CD4-positive, alpha-beta T cell treated with Interleukin-1 beta for 1 hour (primary cell): ENCODE data around the gene CACFD1.

ENCODE experiments used
- DNase-seq, 2 donors: peaks; one replicate each; pipeline ENCODE4 v3.0.0-alpha.2; 2020 to 2022

Gene CACFD1

DNA sequence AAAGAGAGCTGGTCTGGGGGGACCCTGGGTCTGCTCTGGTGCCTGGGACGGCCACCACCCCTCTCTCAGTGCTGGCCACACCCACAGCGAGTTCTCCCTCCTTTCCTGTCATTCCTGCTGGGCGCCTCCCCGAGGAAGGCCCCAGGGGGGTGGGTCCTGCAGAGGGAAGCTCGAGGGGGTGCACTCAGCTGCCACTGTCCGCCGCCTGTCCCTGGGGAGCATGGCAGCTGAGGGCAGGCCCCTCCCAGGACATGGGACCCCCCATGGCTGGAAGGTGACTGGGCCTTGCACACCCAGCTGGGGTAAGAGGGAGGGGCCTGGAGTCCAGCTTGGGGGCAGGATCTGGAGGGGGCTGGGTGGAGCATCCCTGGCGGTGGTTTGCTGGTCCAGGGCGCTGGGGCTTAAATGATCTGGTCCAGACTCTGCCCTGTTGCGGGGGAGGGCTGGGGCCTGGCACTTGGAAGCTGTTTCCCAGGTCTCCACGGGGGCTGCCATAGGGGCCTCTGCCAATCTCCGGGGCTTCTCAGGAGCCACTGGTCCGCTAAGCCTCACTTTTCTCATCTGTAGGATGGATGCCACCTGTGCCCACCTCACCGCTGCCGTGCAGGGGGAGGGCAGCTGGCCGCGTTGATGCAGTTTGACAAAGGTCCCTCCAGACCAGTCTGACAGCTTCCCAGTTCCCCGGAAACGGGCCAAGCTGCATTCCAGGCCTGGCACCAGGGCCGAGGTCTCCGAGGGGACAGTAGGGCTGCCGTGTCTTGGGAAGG lies 25.1 kb downstream of the CACFD1 start:
- DNase-seq: no peak

DNA sequence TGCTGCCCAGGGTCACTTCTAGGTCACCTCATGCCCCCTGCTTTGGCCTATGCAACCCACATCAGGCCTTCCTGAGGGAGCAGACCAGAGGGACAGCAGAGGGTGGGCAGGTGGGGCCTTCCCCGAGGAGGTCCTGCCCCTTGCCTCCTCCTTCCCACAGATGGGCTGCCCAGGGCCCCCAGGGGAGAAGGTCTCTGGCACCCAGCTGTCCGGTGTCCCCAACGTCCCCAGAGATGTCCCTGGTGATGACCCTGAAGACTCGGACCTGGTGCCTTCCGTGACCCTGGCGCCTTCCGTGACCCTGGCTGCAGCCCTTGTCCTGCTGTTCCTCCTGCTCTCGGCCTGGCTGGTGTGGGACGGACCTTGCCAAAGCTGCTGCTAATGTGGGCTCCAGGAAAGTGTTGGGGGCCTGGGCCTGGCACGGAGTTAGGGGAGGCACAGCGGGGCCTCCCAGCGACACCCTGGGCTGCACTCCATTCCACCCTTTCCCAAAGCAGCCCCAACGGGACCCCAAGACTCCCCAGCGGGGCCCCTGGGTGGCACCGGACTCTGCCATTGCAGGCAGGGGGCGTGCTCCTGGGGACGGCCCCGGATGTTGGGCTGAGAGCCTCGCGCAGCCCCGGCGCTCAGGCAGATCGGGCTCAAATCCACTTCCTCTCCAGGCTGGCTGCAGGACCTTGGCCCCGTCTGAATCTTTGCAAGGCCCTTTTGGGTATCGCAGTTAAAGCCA lies 25.9 kb downstream of the CACFD1 start:
- DNase-seq: no peak

DNA sequence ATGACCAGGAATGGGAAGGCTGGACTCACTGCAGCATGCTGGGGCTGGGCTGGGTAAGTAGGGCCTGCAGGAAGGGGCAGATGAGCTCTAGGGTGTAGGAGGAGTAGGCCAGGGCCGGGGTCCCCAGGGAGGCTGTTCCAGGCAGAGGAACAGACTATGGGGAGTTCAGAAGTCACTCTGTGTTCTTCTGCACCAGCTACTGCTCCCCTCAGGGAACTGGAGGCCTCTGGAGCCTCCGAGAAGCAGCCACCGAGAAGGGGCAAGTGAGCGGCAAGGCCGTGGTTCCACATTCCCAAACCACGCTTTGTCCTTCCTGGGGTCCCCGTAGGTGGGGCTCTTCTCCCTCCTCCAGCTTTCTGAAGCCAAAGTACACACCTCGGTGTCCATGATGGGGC lies 27.6 kb downstream of the CACFD1 start:
- DNase-seq: no peak

DNA sequence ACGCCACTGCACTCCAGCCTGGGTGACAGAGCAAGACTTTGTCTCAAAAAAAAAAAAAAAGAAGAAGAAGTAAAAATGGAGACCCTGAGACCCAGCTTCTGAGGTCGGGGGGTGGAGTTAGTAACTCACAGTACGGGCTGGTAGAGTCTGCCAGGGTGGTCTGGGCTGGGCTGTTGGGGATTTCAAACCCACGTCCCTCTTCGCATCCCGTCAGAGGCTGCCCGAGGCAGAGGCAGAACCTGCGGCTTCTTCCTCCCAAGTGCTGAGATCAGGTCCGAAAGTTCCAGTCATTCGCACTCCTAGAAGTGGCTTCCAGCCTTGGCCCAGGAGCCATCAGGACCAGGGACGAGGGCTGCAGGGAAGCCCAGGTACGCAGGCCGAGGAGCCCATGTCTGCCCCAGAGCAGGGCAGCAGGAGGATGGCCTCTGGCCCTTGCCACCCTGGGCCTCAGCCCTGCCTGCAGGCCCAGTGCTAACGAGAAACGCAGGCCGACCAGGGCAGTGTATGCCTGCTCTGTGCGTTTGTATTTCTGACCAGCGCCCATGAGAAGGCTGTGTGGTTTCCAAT lies 29.0 kb downstream of the CACFD1 start:
- no peak for DNase-seq

- DNase-seq: no peak
These were observed 29.7 kb downstream of the CACFD1 start for GRCh38 chr9:133489253-133490190.

- DNase-seq: no peak
These were observed 30.5 kb downstream of the CACFD1 start for GRCh38 chr9:133490201-133490681.

DNA sequence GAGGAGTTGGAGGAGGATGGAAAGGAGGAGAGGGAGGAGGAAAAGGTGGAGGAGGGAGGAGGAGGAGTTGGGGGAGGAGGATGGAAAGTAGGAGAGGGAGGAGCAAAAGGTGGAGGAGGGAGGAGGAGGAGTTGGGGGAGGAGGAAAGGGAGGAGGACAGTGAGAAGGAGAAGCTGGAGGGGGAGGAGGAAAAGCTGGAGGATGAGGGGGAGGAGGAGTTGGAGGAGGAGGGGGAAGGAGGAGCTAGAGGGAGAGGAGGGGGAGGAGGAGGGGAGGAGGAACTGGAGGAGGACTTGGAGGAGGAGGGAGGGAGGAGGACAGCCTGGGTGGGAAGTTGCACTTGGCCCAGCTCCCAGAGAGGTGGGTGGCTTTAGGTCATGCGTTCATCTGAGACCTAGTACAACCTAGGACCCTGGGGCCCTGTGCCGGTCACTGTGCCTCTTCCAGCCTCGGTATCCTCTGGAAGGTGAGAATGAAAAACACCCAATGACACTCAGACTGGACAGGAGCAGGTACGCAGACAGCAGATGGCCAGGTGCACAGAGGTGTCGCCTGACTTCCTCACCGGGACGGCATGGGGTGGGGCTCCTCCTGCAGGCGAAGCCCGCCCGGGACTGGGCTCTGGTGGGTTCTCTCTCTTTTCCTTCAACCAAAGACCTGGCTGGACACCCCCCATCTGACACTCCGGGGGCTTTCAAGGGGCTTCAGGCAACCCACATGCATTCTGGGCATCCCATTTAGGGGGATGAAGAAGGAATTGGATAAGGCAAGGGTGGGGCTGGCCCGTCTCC lies 31.3 kb downstream of the CACFD1 start:
- DNase-seq: no peak

DNA sequence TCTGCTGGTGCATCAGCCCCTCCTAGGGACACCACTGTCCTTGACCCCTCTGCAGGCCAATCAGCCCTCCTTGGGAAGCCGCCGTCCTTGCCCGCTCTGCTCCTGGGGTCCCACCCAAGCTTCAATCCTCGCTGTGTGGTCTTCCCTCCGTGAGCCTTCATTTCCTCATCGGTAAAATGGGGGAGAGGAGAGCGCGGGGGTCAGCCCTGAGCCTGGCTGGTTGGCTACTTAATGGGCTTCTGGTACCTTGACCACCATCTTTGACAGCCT lies 31.8 kb downstream of the CACFD1 start:
- DNase-seq: no peak

DNA sequence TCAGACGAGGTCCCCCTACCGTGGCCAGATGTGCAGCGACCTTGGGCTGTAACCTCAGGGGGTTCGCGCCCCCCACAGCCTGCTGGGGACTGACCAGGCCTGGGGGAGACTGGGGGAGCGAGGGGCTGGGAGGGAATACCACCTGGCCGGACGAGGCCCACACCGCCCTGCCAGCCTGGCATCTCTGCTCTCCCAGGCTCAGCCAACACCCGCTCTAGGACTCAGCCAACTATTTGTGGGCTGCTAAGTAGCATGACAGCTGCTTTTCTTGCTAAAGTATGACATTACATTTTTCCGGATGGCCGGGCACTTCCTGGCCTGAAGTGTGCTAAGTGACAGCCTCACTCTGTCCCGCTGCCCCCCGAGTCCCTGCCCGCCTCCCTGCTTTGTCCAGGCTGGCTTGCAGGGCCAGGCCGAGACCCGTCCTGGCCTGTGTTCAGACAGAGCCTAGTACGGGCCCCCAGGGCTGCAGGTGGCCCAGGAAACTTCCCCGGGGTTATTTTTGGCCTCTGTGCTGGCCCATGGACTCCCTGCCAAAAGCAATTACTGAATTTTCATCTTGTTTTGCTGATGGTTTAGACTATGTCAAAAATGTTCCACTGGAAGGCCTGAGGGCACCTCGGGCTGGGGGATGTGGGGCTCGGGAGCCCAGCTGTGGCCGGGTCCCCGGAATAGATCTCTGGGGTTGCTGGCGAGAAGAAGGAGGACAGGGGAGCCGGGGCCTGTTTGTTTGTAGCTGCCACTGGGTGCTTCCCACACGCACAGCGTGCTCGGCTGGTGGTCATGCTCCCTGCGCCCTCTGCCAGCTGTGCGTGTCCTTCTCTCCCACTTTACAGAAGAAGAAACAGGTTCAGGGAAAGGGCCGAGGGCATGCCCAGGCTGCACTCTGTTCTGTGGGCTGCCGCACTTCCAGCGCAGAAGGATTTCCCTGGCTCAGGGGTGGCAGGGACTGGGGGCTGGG lies 32.6 kb downstream of the CACFD1 start:
- no peak for DNase-seq

DNA sequence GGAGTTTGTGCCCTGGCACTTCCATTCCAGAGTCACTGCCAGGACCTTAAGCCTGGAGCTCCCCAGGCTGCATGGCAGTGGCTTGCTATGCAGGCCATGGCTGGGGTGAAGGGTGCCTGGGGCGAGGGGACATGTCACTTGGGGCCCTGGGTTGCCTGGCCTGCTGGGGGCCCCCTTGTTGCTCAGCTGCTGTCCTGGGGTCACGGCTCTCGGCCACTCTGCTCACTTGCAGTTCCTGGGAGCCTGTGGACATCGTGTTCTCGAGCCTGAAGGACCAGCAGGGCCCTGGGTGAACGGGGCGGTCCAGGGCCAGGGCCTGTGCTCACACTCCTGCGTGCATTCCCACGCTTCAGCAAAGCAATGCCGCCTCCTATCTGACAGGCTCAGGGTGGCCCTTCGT lies 33.6 kb downstream of the CACFD1 start:
- DNase-seq: no peak

GRCh38 chr9:133493845-133494540 lies 34.2 kb downstream of the CACFD1 start:
- DNase-seq: no peak

DNA sequence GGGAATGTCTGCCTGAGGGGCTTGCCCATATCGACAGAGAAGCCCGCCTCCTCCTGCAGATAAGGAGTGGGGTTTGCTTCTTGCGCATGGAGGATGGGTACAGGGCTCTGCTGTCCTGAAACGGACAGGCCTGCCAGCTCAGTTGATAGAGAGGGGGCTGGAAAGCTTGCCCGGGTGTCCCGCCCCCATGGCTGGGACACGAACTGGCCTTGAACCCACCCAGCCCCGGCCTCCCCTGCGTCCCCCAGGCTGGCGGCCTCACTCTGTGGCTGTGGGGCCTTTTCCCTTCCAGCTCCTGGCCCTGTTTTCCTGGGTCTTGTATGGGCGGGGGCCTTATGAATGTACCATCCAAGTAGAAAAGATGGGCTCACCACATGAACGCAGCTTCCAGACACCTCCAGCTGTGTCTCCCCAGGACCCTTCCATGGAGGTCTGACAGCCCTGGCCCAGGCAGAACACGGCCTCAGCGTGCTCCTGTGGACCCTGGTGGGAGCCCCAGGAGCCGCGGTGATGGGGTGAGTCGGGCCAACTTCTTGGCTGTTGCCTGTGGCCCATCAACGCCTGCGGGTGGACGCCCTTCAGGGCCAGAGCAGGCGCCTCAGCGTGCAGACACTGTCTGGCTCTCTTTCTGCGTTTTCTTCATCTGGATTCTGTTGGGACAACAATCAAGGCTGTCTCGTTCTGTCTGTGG lies 35.0 kb downstream of the CACFD1 start:
- DNase-seq: no peak

DNA sequence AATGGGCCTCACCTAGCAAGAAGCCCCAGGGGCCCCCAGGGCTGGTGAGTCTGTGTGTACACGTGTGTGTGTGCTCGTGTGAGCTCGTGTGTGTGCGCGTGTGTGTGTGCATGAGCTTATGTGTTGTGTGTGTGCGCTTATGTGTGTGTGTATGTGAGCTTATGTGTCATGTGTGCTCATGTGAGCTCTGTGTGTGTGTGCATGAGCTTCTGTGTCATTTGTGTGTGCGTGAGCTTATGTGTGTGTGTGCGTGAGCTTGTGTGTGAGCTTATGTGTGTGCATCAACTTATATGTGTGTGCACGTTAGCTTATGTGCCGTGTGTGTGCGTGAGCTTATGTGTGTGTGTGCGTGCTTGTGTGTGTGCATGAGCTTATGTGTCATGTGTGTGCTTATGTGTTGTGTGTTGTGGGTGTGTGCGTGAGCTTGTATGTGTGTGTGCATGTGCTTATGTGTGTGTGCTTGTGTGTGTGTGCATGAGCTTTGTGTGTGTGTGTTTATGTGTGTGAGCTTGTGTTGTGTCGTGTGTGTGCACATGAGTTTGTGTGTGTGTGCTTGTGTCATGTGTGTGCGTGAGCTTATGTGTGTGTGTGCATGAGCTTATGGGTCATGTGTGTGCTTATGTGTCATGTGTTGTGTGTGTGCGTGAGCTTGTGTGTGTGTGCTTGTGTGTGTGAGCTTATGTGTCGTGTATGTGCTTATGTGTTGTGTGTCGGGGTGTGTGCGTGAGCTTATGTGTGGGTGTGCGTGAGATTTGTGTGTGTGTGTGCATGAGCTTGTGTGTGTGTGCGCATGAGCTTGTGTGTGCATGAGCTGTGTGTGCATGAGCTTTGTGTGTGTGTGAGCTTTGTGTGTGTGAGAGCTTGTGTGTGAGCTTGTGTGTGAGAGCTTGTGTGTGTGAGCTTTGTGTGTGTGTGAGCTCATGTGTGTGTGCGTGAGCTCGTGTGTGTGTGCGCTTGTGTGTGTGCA lies 35.8 kb downstream of the CACFD1 start:
- DNase-seq: no peak

GRCh38 chr9:133496861-133497842 lies 37.4 kb downstream of the CACFD1 start:
- DNase-seq: no peak

DNA sequence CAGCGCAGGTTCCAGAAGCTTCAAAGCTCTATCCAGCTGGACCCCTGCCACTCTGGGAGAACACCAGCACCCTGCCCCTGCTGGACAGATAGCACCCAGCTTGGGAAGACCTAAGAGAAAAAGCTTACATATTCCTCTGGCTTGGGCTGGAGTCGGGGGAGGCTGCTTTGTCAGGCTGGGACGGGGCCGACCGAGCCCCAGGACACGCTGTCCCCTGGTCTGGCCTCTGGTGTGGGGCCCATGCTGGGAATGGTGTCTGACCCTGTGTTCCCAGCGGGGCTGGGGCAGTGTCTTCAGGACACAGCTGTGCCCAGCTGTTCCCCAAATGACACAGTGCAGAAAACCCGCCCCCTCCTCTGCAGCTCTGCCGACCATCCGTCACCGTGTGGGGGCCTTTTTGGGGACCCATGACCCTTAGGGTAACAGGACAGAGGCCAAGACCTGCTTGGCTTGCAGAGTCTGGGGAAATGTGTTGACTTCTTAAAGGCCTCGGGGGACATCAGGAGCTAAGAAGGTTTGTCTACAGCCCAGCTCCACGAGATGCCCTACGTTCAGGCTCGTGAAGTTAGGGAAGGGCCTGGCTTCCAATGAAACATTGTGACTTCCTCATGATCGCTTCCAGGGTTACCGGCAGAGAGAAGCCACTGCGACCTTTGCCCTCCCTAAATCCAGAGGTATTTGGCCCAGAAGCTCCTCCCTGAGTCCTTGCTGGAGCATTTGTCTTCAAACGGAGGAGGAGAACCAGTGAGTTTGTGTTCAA lies 39.5 kb downstream of the CACFD1 start:
- no peak for DNase-seq

DNA sequence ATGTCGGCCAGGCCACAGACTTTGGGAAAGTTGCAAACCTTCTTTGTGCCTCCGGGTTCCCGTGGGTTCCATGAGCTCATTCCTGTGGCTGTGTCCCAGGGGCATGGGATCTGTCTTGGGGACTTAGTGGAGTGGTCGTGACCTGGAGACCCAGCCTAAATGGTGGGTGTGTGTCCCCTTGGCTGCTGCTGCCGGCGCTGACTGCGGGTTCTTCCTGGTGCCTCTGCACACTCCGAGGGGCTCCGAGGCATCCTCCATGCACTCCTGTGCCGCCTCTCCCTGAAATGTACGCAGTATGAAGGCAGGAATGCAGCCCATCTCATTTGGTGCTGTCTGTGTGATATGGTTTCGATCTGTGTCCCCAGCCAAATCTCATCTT lies 40.1 kb downstream of the CACFD1 start:
- no peak for DNase-seq

DNA sequence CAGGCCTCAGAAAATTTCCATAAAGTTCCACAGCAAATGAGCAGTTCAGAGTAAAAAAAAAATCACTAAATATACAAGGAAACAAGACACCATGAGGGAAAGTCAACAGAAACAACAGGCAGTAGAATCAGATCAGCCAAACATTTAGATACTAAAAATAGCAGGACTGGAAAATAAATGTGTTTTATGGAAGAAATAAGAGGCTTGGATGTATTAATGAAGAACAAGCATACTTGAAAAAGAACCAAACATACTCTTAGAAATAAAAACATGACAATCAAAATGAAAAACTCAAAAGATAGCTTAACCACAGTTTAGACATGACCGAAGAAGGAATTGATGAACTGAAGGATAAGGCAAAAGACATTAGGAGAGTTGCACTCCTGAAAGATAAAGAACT lies 42.3 kb downstream of the CACFD1 start:
- DNase-seq: no peak
